22Rv1 (cell line): Measurements from ENCODE around the gene AGBL1.

Experiments
- CTCF ChIP-seq: fragments of 450-650 bp; IDR thresholded peaks from 2 replicates; pipeline ENCODE4 v1.5.1; 2017; ENCODE audit warnings: mild to moderate bottlenecking
- ZFX ChIP-seq: fragments of 450-650 bp; IDR thresholded peaks from 2 replicates; pipeline ENCODE4 v1.6.1; 2017; ENCODE audit warnings: antibody characterized with exemption, borderline replicate concordance

- TF ChIP-seq CTCF (no peak), ZFX (no peak)
Measured at GRCh38 chr15:86263230-86263629, 183.6 kb downstream of the AGBL1 start.
